Tibial nerve (tissue), 4 donors: Measurements from ENCODE around the gene SEMA3E.

Source experiments
- EP300 ChIP-seq, 2 donors: sonication (generic); formaldehyde crosslinking; IDR thresholded peaks; one replicate each; pipeline ENCODE4 v1.6.1; 2017; ENCODE audit warnings: antibody characterized with exemption in 2 of 2, mild to moderate bottlenecking in 1 of 2
- POLR2A ChIP-seq, 2 donors: fragments of 450-650 bp; IDR thresholded peaks; one replicate each; pipeline ENCODE4 v1.6.1; 2017; ENCODE audit warnings: antibody characterized with exemption in 2 of 2, mild to moderate bottlenecking in 2 of 2, moderate library complexity in 2 of 2
- TF ChIP-seq, protein P1 (sequence below), 5 experiments: fragments of 200-600 bp in 3 of 5; fragments of 450-650 bp in 2 of 5; sonication (generic) in 3 of 5; IDR thresholded peaks; one replicate each; pipeline ENCODE4 v1.5.1; 2016 to 2019; ENCODE audit warnings: antibody characterized with exemption in 5 of 5, mild to moderate bottlenecking in 3 of 5, moderate library complexity in 2 of 5

DNA sequence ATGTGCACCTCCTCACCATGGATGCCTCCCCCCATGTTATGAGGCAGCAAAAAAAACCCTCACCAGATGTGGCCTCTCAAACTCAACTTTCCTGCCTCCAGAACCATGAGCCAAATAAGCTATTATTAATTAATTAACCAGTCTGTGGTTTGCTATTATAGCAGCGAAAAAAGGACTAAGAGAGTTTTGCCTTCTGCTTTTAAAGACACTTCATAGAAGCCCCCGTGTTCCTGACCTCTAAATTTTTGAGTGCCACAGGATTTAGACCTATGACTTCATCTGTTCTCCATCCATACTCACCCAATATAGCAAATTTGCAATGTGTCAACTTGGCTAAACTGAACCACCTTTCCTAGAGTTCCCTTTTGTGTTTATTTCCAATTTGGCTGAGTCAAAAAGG, 9.2 kb upstream of the SEMA3E start:
- TF ChIP-seq POLR2A (IDR thresholded peaks at IDR 0.05) (no peak), EP300 (IDR thresholded peaks at IDR 0.05) (no peak)
- TF ChIP-seq, protein P1, sequence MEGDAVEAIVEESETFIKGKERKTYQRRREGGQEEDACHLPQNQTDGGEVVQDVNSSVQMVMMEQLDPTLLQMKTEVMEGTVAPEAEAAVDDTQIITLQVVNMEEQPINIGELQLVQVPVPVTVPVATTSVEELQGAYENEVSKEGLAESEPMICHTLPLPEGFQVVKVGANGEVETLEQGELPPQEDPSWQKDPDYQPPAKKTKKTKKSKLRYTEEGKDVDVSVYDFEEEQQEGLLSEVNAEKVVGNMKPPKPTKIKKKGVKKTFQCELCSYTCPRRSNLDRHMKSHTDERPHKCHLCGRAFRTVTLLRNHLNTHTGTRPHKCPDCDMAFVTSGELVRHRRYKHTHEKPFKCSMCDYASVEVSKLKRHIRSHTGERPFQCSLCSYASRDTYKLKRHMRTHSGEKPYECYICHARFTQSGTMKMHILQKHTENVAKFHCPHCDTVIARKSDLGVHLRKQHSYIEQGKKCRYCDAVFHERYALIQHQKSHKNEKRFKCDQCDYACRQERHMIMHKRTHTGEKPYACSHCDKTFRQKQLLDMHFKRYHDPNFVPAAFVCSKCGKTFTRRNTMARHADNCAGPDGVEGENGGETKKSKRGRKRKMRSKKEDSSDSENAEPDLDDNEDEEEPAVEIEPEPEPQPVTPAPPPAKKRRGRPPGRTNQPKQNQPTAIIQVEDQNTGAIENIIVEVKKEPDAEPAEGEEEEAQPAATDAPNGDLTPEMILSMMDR (IDR thresholded peaks at IDR 0.05) = no peak
